Embryonic facial prominence (tissue), 1 donor: ENCODE measurements around the gene SPATA31A1.
"Not testable (repeated sequence)": the region's sequence is repeated elsewhere in the genome, so short reads cannot be mapped to it uniquely, and the experiment has no call there.

Source experiments
- DNase-seq: peaks from one replicate; pipeline ENCODE4 v3.0.0-alpha.2; 2016; ENCODE audit errors: extremely low spot score

SPATA31A1 gene

DNA sequence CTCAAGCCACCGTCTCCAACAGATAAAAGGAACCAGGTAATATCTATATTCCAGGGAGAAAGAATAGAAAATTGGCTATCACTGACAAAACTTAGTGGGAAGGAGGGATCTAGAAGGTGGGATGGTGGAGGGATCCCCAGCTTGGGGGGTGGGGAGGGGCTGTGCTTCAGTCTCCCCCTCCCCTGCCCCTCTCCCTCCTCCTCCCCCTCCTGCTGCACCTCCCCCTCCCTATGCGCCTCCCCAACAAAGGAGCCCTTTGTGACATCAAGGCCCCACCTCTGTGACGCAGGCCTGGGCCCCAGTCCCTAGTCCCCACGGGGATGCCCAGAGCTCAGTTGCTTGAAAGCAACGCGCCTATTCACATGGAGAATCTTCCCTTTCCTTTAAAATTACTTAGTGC lies at the start of gene SPATA31A1:
TSS of gene SPATA31A1 (plus strand) at position 301 of the 400 bp plus-strand sequence. CDS start at position 363, 62 bp downstream.
- not testable (repeated sequence) for DNase-seq

GRCh38 chr9:39407261-39408204 lies 52.1 kb downstream of the SPATA31A1 start:
- not testable (repeated sequence) for DNase-seq

- not testable (repeated sequence) for DNase-seq
Observed at GRCh38 chr9:39411254-39411940, 55.9 kb downstream of the SPATA31A1 start.
